GM12892 (cell line): Measurements from ENCODE around the gene IL6ST.

Source experiments
- POLR2A ChIP-seq: IDR thresholded peaks from 2 replicates; pipeline ENCODE4 v1.6.1; 2011; ENCODE audit warnings: low read depth, low read length, control low read depth
- POLR2AphosphoS5 ChIP-seq: IDR thresholded peaks from 2 replicates; pipeline ENCODE4 v1.6.1; 2011; ENCODE audit warnings: low read depth, low read length, control low read depth

GRCh38 chr5:56018832-56019231 is 24.1 kb upstream of the IL6ST start:
- TF ChIP-seq POLR2AphosphoS5 (no peak), POLR2A (no peak)
